ENCODE results near the gene BMP6. TPM values are rescaled to one million over a fixed set of nuclear protein-coding genes. Genes with fewer than 3 reads are reported as not detected.
"Not testable (repeated sequence)": the region's sequence is repeated elsewhere in the genome, so short reads cannot be mapped to it uniquely, and the experiment has no call there.

BMP6 gene
- polyA plus RNA-seq, 1 donor, result 1.5 TPM

DNA sequence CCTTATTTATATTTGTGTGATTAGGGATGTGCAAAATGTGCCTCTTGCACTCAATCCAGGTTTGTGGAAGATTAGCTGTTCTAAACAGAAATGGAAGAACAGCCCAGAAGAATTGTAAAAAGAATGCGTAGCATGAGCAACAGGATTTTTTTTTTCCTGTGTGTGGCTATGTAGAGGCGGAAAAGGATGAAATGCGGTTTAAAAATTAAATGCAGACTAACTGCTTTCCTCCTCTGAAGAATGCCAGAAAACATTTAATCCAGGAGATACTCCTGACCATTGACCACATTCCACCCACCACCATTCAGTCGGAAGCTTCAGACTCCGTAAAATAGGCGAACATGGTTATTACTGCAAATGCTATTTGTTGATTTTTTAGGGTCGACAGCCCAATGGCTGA lies 83.4 kb downstream of the BMP6 start:
- Histone ChIP-seq H3K4me1 (ENCODE audit: control insufficient read depth, insufficient read depth, low read length) (no peaks in the 10 kb centered on the region), H3K36me3 (ENCODE audit: control insufficient read depth, insufficient read depth, low read length) (no peaks in the 10 kb centered on the region), H3K9me3 (ENCODE audit: control insufficient read depth, low read depth, low read length) (no peaks in the 10 kb centered on the region), H3K4me3 (ENCODE audit: low read length) (no peak overlapping the region), H3K27me3 (ENCODE audit: control insufficient read depth, insufficient read depth, low read length) (peaks cover 2% of the 10 kb centered on the region), H3K27ac (ENCODE audit: low read length) (no peak overlapping the region)
- no peak for DNase-seq
- 100% methylated on average over 1 of the region's 7 CpGs for WGBS (ENCODE audit: insufficient coverage, low lambda C conversion rate)

DNA sequence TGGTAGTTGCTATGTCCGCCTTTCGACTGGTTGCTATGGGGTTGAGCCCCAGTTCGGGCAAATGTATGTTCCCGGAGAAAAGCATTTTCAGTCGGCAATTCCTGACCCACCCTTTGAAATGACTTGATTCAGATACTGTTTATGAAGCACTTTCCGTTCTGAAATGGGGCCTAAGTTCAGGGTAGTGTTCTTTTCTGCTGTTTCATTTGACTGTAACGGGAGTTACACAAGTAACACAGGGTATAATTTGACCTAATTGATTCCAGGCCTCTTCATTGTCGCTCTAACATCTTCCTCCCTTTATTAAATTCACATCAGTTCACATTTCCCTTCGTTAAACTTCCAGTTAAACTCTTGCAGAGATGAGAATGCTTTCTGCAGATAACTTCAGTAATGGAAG lies 85.5 kb downstream of the BMP6 start:
- no peaks in the 10 kb centered on the region for H3K36me3 ChIP-seq (ENCODE audit: control insufficient read depth, insufficient read depth, low read length)
- DNase-seq, result no peak
- H3K27ac ChIP-seq (ENCODE audit: low read length), result no peak overlapping the region
- H3K9me3 ChIP-seq (ENCODE audit: control insufficient read depth, low read depth, low read length), result no peaks in the 10 kb centered on the region
- no peaks in the 10 kb centered on the region for H3K4me1 ChIP-seq (ENCODE audit: control insufficient read depth, insufficient read depth, low read length)
- peaks cover 4% of the 10 kb centered on the region for H3K27me3 ChIP-seq (ENCODE audit: control insufficient read depth, insufficient read depth, low read length)
- WGBS (ENCODE audit: insufficient coverage, low lambda C conversion rate), result no CpG with 5 or more reads among the region's 9 CpGs
- no peak overlapping the region for H3K4me3 ChIP-seq (ENCODE audit: low read length)

DNA sequence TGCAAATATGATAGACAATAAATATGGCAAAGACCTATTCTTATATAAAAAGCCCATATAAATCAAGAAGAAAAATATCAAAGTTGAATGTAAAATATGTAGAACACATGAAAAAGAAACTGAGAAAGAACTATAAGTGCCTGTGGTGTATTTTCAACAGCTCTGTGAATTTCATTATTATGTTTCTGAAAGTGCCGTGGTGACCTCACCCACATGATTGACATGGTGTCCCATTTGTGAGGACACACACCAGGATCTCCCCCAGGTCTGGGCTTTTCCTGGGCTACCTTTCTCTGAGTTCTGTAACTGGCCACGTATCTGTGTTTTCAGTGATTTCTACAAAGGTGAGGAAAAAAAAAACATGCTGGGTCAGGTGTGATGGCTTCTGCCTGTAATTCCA lies 86.7 kb downstream of the BMP6 start:
- WGBS (ENCODE audit: insufficient coverage, low lambda C conversion rate), result no CpG with 5 or more reads among the region's 2 CpGs
- H3K9me3 ChIP-seq (ENCODE audit: control insufficient read depth, low read depth, low read length), result no peaks in the 10 kb centered on the region
- no peak for DNase-seq
- H3K27ac ChIP-seq (ENCODE audit: low read length), result no peak overlapping the region
- H3K4me3 ChIP-seq (ENCODE audit: low read length), result no peak overlapping the region
- H3K4me1 ChIP-seq (ENCODE audit: control insufficient read depth, insufficient read depth, low read length), result no peaks in the 10 kb centered on the region
- H3K36me3 ChIP-seq (ENCODE audit: control insufficient read depth, insufficient read depth, low read length), result no peaks in the 10 kb centered on the region
- H3K27me3 ChIP-seq (ENCODE audit: control insufficient read depth, insufficient read depth, low read length), result peaks cover 4% of the 10 kb centered on the region

GRCh38 chr6:7813193-7813592 lies 87.3 kb downstream of the BMP6 start:
- Histone ChIP-seq H3K36me3 (ENCODE audit: control insufficient read depth, insufficient read depth, low read length) (no peaks in the 10 kb centered on the region), H3K27ac (ENCODE audit: low read length) (no peak overlapping the region), H3K27me3 (ENCODE audit: control insufficient read depth, insufficient read depth, low read length) (peaks cover 4% of the 10 kb centered on the region), H3K9me3 (ENCODE audit: control insufficient read depth, low read depth, low read length) (no peaks in the 10 kb centered on the region), H3K4me1 (ENCODE audit: control insufficient read depth, insufficient read depth, low read length) (no peaks in the 10 kb centered on the region), H3K4me3 (ENCODE audit: low read length) (no peak overlapping the region)
- WGBS (ENCODE audit: insufficient coverage, low lambda C conversion rate), result 100% methylated on average over 1 of the region's 1 CpG
- DNase-seq, result no peak

GRCh38 chr6:7813704-7814103 lies 87.8 kb downstream of the BMP6 start:
- H3K9me3 ChIP-seq (ENCODE audit: control insufficient read depth, low read depth, low read length), result no peaks in the 10 kb centered on the region
- no CpG with 5 or more reads among the region's 3 CpGs for WGBS (ENCODE audit: insufficient coverage, low lambda C conversion rate)
- H3K4me3 ChIP-seq (ENCODE audit: low read length), result no peak overlapping the region
- H3K27me3 ChIP-seq (ENCODE audit: control insufficient read depth, insufficient read depth, low read length), result peaks cover 4% of the 10 kb centered on the region
- no peaks in the 10 kb centered on the region for H3K36me3 ChIP-seq (ENCODE audit: control insufficient read depth, insufficient read depth, low read length)
- no peak for DNase-seq
- no peaks in the 10 kb centered on the region for H3K4me1 ChIP-seq (ENCODE audit: control insufficient read depth, insufficient read depth, low read length)
- no peak overlapping the region for H3K27ac ChIP-seq (ENCODE audit: low read length)

DNA sequence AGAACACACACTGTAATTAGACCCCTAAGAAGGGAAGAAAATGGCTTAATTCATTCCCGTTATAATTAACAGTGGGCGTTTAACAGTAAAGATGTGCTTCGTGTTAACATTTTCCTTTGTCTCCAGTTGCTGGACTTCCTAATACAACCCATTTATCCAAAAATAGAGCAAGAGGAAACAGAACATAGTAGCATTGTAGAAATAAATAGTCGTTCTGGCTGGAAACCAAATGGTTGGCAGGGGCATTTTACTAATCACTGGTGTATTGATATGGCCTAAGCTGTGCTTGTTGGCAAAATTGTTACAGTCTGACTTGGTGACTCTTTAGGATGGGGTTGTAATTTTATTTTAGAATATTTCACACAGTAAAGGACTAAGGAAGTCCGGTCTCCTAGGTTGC lies 89.8 kb downstream of the BMP6 start:
- no peaks in the 10 kb centered on the region for H3K9me3 ChIP-seq (ENCODE audit: control insufficient read depth, low read depth, low read length)
- 100% methylated on average over 1 of the region's 5 CpGs for WGBS (ENCODE audit: insufficient coverage, low lambda C conversion rate)
- H3K4me3 ChIP-seq (ENCODE audit: low read length), result no peak overlapping the region
- no peaks in the 10 kb centered on the region for H3K4me1 ChIP-seq (ENCODE audit: control insufficient read depth, insufficient read depth, low read length)
- H3K36me3 ChIP-seq (ENCODE audit: control insufficient read depth, insufficient read depth, low read length), result no peaks in the 10 kb centered on the region
- no peak for DNase-seq
- H3K27ac ChIP-seq (ENCODE audit: low read length), result no peak overlapping the region
- peaks cover 4% of the 10 kb centered on the region for H3K27me3 ChIP-seq (ENCODE audit: control insufficient read depth, insufficient read depth, low read length)

GRCh38 chr6:7817184-7817583 lies 91.3 kb downstream of the BMP6 start:
- DNase-seq; H3K4me3 ChIP-seq (ENCODE audit: low read length); H3K27me3 ChIP-seq (ENCODE audit: control insufficient read depth, insufficient read depth, low read length); H3K9me3 ChIP-seq (ENCODE audit: control insufficient read depth, low read depth, low read length); H3K4me1 ChIP-seq (ENCODE audit: control insufficient read depth, insufficient read depth, low read length); H3K36me3 ChIP-seq (ENCODE audit: control insufficient read depth, insufficient read depth, low read length); H3K27ac ChIP-seq (ENCODE audit: low read length): not testable (repeated sequence)
- no CpG with 5 or more reads among the region's 5 CpGs for WGBS (ENCODE audit: insufficient coverage, low lambda C conversion rate)

- Histone ChIP-seq H3K9me3 (ENCODE audit: control insufficient read depth, low read depth, low read length) (no peaks in the 10 kb centered on the region), H3K4me3 (ENCODE audit: low read length) (no peak overlapping the region), H3K27me3 (ENCODE audit: control insufficient read depth, insufficient read depth, low read length) (peaks cover 4% of the 10 kb centered on the region), H3K4me1 (ENCODE audit: control insufficient read depth, insufficient read depth, low read length) (no peaks in the 10 kb centered on the region), H3K36me3 (ENCODE audit: control insufficient read depth, insufficient read depth, low read length) (no peaks in the 10 kb centered on the region), H3K27ac (ENCODE audit: low read length) (no peak overlapping the region)
- WGBS (ENCODE audit: insufficient coverage, low lambda C conversion rate), result 95% methylated on average over 4 of the region's 13 CpGs
- DNase-seq, result no peak
These were observed 92.6 kb downstream of the BMP6 start for GRCh38 chr6:7818257-7819214.

- H3K36me3 ChIP-seq (ENCODE audit: control insufficient read depth, insufficient read depth, low read length), result no peaks in the 10 kb centered on the region
- no peaks in the 10 kb centered on the region for H3K9me3 ChIP-seq (ENCODE audit: control insufficient read depth, low read depth, low read length)
- DNase-seq, result no peak
- no peaks in the 10 kb centered on the region for H3K4me1 ChIP-seq (ENCODE audit: control insufficient read depth, insufficient read depth, low read length)
- WGBS (ENCODE audit: insufficient coverage, low lambda C conversion rate), result 63% methylated on average over 3 of the region's 3 CpGs
- no peak overlapping the region for H3K27ac ChIP-seq (ENCODE audit: low read length)
- no peak overlapping the region for H3K4me3 ChIP-seq (ENCODE audit: low read length)
- H3K27me3 ChIP-seq (ENCODE audit: control insufficient read depth, insufficient read depth, low read length), result peaks cover 2% of the 10 kb centered on the region
These were observed 93.6 kb downstream of the BMP6 start for GRCh38 chr6:7819431-7820015.

DNA sequence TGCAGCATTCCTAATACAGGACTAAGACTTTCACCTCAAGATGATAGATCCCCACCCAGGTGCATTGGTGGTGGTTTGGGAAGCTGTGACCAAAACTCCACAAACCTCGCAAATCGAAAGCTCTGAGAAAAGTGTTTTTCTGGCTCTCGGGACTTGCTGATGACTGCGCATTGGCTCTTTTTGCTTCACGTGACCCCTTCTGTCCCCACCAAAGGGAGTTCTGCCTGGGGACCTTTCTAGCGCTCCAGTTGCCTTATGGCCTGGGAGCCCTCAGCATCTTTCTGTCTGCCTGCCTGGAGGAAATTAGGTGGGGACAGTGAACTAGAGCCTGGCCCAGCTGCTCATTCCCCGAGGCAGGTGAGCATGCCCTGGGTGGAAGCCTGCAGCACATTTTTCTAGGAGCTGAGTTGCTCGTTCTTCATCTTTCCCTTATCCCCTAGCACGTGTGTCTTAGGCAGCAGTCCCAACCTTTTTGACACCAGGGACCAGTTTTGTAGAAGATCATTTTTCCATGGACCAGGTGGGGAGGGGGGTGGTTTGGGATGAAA lies 94.5 kb downstream of the BMP6 start:
- Histone ChIP-seq H3K27ac (ENCODE audit: low read length) (no peak overlapping the region), H3K27me3 (ENCODE audit: control insufficient read depth, insufficient read depth, low read length) (peaks cover 2% of the 10 kb centered on the region), H3K4me1 (ENCODE audit: control insufficient read depth, insufficient read depth, low read length) (no peaks in the 10 kb centered on the region), H3K36me3 (ENCODE audit: control insufficient read depth, insufficient read depth, low read length) (no peaks in the 10 kb centered on the region), H3K4me3 (ENCODE audit: low read length) (no peak overlapping the region), H3K9me3 (ENCODE audit: control insufficient read depth, low read depth, low read length) (no peaks in the 10 kb centered on the region)
- DNase-seq, result no peak
- WGBS (ENCODE audit: insufficient coverage, low lambda C conversion rate), result 100% methylated on average over 1 of the region's 9 CpGs
